GM19025 (cell line): ENCODE data around the gene CCM2.
A peak's percentile ranks its signal among the peaks of the same experiment; 100 is the strongest.

ENCODE experiments used
- ATAC-seq: cut with Tn5 transposase; IDR thresholded peaks from one replicate; pipeline ENCODE4 v1.9.1; 2021; ENCODE audit warnings: mild to moderate bottlenecking, low read depth, moderate library complexity; ENCODE audit not compliant: unreplicated experiment

The CCM2 gene

DNA sequence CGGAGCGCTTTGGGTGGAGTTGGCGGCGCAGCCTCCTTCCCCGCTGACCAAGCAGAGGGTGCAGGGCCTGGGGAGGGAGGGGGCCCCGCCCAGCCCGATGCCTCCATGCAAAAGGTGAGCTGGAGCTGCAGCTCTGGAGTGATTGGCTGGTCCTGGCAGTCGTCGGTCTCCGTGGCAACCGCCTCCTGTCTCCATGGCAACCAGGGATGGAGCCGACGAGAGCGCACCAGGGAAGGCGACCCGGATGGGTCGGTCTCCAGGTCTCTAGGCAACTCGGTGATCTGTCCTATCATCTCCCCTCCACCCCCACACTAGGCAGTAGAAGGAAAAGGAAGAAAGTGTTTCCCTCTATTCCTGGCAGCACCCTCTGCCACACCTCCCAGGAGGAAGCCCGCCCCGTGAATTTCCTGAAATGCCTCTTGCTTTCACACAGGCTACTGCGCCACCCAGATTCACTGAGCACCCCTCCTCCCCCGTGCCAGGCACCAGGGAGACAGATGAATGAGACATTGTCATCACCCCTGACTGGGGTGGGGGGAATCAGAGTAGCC, 89.4 kb downstream of the CCM2 start:
- ATAC-seq: no peak

DNA sequence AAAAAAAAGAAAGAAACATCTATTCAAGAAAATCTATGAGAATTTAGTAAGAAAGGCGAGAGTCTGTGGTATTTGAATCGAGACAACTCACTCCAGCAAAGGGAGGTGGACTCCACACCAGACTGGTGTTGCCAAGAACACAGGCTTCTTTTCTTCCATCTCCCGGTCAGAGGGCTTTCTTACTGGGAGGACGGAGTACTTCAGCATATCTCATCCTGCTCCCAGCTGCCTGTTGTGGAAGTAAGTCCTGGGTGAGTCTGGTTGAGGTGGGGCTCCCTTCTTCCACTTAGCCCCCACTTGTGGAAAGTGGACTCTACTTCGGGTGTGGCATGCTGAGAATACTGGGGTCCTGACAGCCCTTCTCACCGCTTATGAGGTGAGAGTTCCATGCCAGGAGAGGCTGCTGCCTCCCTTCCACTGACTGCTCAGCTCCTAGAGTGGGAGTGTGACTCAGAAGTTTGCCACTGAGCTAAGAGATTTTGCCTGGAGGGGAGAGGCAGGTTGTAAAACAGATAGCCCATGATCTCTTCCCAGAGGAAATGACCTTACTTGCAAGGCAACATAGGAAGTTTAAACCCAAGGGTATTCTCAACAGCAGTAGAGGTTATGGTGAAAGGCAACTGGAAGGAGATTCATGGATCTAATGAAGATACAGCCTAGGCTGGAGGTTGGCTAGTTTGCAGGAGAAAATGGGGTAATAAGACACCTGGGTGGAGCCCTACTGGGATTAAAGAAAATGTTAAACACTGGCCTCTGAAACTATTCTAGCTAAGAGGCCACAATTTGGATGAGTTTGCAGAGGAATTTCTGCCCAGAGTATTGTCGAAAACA, 92.3 kb downstream of the CCM2 start:
- ATAC-seq: no peak

DNA sequence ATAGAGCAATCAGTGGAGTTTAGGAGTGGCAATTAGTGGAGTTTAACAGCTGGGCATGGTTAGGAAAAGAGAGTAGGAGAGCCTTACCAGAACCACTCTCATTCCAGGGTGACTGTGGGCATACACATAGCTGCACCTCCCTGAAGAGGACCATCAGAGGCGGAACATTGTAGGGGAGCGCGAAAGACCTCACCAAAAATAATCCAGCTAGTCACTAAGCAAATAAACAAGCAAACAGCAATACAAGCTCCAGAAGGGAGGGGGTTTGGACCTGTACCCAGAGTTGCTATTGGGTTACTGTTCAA, 92.9 kb downstream of the CCM2 start:
- no peak for ATAC-seq

DNA sequence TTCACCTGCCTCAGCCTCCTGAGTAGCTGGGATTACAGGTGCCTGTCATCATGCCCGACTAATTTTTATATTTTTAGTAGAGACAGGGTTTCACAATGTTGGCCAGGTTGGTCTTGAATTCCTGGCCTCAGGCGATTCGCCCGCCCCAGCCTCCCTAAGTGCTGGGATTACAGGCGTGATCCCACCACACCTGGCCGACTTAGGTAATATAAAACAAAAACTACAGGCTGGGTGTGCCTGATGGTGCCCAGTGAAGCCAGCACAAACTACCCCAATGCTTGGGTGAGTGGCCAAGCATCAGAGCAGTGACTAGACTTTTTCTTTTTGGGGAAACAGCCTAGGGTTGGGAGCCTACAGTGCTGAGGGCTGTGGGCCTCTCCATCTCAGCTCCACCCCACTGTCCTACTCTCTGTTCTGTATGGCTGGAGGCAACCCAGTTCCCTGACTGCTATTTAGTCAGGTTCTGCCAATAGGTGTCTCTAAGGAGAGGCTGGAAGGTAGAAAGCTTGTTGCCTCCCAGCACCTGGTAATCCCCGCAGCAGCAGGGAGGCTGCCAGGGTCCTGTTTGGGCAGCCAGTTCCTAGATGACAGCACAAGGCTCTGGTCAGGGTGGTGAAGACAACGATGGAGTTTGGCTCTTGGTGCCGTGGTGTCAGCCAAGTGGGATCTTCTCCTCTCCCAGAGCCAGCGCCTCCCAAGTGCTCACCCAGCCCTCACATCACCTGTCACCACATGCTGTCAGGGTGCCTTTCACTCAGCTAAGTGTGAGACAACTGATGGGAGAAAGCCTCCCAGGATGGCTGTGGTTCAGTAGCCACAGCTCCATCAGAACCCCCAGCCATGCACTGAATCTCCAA, 99.2 kb downstream of the CCM2 start:
- ATAC-seq: no peak

DNA sequence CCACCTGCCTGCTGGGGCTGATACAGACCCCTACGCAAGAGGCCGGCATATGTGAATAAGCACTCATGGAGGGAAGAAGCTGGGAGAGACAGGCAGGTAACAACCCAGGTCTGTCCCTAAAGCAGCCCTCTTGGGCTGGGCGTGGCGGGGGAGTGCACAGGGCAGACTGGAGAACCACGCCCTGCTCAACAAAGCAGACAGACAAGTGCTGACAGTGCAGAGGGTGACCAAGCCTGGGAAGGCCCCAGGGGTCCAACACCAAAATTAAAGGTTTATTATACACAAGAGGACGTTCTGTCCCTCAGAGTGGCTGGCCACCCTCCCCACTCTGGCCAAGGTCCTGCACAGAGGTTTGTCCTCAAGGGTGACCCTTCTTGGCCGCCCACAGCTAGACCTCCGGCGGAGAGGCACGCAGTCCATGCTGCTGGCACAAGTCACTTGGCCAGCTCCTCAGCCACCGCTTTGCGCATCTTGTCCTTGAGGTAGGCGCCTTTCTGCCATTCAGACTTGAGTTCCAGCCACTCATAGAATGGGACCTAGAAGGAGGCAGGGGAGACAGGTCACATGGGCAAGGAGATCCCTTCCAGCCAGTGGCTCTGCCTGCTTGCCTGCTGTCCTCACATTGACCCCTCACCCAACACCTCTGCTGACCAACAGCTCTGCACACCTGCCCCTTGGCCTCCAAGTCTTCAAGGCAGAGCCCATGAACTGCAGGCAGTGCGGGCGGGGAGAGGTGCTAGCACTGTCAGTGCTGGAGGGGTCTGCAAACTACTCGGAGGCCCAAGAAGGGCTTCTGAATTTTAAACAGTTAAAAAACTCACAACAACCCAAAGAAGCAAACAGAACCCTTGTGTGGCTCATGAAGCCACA, 100.1 kb downstream of the CCM2 start:
- no peak for ATAC-seq

DNA sequence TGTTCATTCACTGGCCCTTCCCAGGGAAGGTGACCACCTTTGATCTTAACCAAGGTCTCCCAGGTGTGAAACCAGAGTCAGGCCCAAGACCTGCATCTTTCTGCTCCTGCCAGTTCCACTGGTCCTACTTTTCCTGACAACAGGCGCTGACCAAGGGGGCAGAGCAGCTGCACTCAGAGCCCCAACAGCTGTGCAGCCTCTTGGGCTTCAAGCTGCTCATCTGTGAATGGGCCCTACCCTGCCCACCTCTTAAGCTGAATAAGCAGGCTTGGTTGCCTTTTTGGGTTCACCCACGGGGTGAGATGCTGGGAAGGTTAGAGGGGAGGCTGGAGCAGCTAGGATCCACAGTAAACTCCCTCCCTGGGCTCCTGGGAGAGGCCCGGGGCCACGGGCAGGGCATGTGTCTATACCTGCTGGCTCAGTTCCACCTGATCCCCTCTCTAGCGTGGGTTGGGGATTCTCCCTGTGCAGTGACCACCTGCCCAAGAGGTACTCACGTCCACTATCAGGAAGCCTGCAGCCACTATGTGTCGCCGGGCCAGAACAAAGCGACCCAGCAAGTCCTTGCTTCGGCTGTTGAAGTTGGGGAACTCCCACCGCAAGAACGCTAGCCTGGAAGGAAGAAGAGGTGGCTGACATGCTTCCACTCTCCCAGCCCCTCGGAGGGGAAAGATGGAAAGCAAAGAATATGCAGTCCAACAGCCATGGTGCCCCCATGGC, 100.9 kb downstream of the CCM2 start:
- ATAC-seq: no peak

DNA sequence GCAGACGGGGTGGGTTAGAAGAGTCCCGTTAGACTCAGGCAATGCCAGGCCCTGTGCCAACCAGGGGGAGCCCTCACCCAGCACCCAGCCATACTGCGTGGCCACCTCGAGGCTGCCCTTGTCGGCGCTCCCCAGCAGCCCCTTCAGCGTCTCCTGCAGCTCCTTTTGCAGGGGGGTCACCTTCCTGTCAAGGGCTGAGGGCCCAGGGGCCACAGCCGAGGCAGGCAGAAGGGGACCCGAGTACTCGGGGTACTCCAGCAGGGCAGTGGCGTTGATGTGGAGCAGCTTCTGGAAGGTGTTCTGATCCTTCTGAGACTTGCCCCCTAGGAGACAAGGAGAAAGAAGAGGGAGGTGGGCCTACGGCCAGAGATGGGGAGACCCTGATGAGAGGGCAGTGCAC, 101.7 kb downstream of the CCM2 start:
- no peak for ATAC-seq

DNA sequence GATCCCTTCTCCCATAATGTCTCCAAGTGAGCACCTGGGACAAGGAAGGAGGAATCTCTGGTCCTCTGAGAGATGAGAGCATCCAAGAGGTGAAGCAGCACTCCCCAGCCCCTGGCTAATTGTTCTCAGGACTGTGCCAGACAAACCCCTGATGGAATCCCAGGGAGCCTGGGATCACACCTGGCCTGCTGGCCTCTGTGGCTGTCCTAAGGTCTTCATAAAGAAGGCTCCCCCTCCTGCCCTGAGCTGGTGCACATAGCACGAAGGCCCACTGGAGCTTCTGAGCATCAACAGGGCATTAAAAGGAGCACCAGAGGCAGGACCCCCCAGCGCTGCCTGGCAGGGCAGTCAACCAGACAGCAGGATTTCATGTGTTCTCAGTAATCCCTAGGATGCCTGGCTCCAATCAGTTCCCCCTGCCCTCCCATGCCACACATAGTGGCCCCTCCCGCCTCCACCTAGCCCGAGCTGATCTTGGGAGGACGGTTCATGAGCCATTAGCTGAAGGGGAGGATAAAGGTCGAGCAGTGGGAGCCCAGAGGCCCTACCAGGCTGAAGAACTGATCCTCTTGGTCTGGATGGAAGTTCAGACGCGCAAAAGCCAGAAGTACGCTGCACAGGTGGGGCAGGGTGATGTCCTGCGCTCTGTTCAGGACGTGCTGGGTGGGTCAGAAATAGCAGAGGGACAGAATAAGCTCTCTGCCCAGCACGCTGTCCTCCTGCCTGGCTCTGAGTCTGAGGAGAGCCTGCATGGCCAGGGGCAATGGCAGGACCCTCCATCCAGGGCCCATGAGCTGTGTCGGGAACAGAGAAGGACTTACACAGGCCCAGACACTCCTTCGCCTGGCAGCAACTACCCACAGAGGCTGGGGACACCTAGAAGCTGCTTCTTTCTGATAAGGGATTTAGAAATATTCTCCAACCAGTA, 103.0 kb downstream of the CCM2 start:
- ATAC-seq: no peak

DNA sequence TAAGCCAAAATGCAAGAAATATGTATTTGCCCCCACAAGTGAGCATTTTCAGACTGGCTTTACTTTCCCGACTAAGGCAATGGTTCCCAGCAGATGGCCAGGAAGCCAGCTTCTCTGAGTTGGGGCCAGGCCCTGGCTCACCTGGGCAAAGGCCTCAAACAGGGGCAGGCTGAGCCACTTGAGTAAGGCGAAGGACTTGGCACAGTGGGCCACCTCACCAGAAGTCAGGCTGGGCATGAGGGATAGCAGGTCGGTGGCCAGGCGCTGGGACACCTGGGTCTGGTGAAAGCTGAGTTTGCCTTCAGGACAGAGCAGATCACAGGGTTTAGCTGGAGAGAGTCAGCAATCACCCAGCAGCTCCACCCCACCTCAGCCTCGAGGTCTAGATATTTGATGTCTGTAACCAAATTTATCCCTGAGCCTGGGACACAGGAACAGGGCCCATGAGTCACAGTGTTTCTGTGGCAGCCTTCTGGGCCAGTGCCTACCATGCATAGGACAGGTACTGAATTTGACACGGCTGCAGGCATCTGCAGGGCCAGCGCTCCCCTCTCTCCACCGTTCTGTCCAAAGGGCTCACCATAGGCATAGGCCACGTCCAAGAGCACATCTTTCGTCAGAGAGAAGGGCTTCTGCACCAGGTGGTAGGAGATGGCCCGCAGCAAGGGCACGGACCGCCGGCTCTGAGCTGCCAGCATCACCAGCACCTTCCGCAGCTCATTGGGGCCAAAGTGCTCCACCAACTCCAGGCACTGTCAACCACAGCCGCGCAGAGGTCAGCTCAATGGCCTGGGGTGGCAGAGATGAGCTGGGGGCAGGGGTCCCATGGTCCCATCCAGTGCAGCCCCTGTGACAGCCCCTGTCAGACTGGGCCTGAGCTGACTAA, 104.2 kb downstream of the CCM2 start:
- no peak for ATAC-seq

DNA sequence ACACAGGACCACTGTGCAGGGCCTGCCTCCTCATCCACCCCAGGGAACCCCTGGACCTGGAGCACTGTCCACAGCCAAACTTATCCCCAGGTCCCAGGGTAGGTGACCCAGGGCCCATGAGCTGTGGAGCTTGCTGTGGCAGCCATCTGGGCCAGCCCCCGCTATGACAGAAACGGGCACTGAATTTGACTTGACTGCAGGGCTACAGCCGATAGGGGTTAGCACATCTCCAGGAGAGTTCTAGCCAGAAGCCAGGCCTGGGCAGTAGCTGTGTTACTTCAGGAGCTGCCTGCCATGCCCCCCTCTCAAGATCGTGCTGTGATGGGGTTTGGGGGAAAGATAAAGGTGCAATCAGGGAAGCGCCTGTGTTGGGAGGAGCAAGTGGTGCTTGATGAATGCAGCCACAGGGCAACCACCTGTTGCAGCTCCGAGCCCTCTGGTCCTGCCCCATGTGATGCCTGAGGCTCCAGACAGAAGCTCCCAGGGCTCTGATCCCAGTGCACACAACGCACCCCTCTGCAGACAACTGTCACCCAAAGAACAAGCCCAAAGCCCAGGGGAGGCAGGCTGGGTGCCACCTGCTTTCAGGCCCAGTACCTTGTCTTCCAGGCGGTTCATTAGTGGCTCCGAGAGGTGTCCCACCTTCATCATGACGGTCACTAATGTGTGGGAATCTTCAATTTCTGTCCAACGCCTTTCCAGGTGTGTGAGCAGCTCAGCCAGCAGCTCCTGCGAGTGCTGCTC, 105.0 kb downstream of the CCM2 start:
- no peak for ATAC-seq

DNA sequence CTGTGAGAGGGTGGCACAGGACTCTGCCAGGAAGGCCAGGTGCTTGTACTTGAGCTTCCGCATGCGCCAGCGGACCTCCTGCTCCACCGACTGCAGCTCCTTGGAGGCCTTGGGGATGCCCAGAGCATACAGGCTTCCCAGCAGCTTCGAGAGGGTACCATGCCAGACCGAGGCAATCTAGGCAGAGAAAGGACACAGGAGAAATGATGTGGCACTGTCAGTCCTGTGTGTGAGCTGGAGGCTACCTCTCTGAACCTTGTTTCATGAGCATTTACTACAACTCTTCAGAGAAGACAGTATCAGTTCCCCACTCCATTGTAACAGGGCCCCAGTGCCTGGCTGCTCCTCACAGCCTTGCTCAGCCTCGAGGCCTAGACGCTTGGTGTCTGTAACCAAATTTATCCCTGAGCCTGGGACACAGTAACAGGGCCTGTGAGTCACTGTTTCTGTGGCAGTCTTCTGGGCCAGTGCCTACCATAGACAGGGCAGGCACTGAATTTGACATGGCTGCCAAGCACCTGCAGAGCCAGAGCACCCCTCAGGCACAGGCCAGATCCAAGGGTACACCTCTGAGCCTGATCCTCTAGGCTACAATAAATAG, 105.7 kb downstream of the CCM2 start:
- no peak for ATAC-seq

DNA sequence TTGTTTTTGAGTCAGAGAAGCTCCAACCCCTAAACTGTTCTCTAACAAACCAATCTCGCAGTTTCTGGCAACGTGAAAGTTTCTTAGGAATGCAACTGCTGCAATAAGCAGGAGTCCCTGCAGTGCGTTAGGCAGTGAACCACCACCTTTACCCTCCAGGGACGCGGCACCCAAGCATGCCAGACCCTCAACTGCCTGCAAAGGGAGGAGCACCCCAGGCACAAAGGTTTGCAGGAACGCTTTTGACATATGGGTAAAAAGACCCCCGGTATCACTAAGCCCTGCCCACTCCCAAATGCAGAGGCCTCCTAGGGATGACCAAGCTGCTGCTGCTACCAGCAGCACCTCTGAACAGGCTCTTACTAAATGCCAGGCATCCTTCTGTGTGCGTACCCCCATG, 106.8 kb downstream of the CCM2 start:
- no peak for ATAC-seq

DNA sequence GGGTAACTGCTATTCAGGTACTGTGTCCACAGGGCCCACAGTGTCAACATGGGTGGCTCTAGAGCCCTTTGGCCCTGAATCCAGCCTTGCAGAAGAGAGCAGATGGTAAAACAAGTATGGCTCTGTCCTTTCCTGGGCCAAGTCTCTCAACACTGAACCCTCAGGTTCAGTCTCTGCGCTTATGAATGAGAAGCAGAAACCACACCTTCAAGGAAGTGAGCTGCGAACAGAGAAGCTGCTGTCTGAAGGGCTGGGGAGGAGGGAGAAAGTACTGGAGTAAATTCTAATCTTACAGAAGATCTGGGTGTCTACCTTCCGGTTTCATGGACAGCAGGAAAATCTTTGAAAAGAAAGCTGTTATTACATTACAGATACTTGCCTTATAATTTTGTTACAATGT, 107.4 kb downstream of the CCM2 start:
- no peak for ATAC-seq

DNA sequence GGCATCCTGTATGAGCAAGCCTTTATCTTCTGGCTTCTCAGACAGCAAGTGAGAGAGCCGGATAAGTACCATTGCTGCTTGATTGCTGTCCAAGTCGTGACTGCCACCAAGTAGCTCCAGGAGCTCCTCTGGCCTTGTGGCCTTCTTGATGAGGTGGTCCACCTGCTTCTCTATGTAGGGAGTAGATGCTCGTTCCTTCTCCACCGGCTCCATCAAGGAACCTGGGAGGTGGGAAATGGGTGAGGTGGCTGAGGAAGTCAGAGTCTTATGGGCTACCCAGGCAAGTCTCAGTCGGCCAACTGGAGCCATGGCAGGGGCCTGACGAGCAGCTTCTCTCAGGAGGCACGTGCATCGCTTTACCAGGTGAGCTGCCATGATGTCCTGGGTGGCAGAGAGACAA, 108.9 kb downstream of the CCM2 start:
- ATAC-seq: no peak

DNA sequence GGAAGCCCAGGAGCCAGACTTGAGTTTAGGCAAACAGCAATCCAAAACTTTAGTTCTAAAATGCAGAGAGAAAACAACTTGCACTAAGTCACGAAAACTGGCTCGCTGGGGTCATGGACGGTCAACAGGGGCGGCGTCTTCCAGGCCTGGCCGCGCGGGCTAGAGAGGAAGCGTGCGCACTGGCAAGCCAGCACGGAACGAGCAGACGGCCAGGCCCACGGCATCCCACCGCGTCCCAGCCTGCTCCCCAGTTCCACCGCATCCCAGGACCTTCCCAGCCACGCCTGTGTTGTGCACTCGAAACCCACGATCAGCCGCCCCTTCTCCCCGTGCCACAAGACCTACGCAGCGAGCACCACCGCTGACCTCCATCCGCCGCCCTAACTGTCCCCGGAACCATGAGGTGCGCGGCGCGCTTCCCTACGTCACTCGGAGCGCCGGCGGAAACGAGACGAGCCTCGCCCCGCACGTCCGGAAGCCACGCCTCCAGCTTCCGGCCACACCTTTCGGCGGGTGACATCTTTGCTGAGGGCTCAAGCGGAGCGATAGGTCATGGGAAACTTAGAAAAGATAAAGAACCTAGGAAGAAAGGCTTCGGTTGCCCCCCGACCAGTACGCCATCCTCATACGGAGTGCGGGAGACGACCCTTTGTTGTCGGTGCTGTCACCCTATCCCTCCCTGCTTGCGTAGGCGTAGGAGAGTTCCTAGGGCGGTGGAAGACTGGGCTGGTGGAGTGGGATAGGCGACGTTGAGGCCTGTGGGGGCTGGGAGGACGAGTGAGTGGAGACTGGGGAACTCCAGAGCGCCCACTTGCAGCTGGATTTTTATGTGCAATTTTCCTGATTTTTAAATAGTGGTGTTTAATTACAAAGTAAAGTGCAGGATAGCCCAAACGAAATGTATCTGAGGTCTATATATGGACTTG, 111.6 kb downstream of the CCM2 start, which contains the start of gene TBRG4:
Gene TBRG4, minus strand, starts transcription at position 400 of the 926 bp plus-strand sequence. CDS start 2,460 bp downstream, outside the sequence.
- peak; percentile 97 for ATAC-seq

DNA sequence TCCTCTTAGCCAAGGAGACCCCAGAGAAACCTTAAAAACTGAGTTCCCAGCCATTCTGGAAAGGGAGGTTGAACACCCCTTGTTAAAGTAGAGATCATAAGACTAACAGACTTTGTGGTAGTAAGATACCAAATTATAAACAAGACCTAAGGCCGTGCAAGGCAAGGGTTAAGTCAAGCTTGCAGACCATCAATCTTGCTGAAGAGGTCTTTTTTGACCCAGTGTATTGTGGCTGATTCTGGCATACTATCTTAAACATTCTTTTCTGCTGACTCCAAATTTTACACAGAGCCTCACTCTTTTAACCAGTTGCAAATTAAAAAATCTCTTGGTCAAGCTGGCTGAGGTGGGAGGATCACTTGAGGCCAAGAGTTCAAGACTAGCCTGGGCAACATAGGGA, 112.6 kb downstream of the CCM2 start:
- no peak for ATAC-seq
